DMS153 treated with DMSO at 0.1 percent for 48 hours (cell line): ENCODE data around the gene PRADC1.

Experiments
- DNase-seq: peaks from one replicate; lab custom pipeline; 2025; ENCODE audit not compliant: unreplicated experiment; lab: John Stamatoyannopoulos, UW

PRADC1 gene

GRCh38 chr2:73238149-73238548 is 5.1 kb upstream of the PRADC1 start:
- no peak for DNase-seq

- DNase-seq = no peak
Observed at GRCh38 chr2:73237168-73237567, 4.1 kb upstream of the PRADC1 start.

GRCh38 chr2:73235315-73236028 is 2.4 kb upstream of the PRADC1 start:
- DNase-seq = no peak

- DNase-seq = peak; percentile 85
Observed at GRCh38 chr2:73233932-73234832, 1.1 kb upstream of the PRADC1 start, which contains the start of gene CCT7. CCT7 (plus strand) TSS chr2:73234308; CDS start chr2:73234379, 71 bp downstream.

GRCh38 chr2:73232403-73233153 is 461 bp downstream of the PRADC1 start:
- no peak for DNase-seq

GRCh38 chr2:73228631-73229030 is 4.4 kb downstream of the PRADC1 start:
- DNase-seq = no peak

- no peak for DNase-seq
Observed at GRCh38 chr2:73227086-73227485, 6.0 kb downstream of the PRADC1 start.

- no peak for DNase-seq
Observed at GRCh38 chr2:73225513-73226360, 7.3 kb downstream of the PRADC1 start.

GRCh38 chr2:73223821-73224220 is 9.2 kb downstream of the PRADC1 start:
- no peak for DNase-seq

- no peak for DNase-seq
Observed at GRCh38 chr2:73218298-73218697, 14.7 kb downstream of the PRADC1 start.

GRCh38 chr2:73217826-73218225 is 15.2 kb downstream of the PRADC1 start:
- no peak for DNase-seq

- DNase-seq = no peak
Observed at GRCh38 chr2:73217160-73217559, 15.9 kb downstream of the PRADC1 start.

- DNase-seq = no peak
Observed at GRCh38 chr2:73215254-73215653, 17.8 kb downstream of the PRADC1 start.

- peak; percentile 50 for DNase-seq
Observed at GRCh38 chr2:73214120-73215035, 18.7 kb downstream of the PRADC1 start, which contains the start of gene SMYD5. SMYD5 (plus strand) TSS chr2:73214245; CDS start chr2:73214267, 22 bp downstream.

GRCh38 chr2:73212448-73213176 is 20.4 kb downstream of the PRADC1 start:
- DNase-seq = peak; percentile 73

GRCh38 chr2:73212098-73212447 is 21.0 kb downstream of the PRADC1 start:
- no peak for DNase-seq

- no peak for DNase-seq
Observed at GRCh38 chr2:73210696-73211095, 22.3 kb downstream of the PRADC1 start.

- no peak for DNase-seq
Observed at GRCh38 chr2:73210019-73210418, 23.0 kb downstream of the PRADC1 start.

GRCh38 chr2:73208258-73208657 is 24.8 kb downstream of the PRADC1 start:
- DNase-seq = no peak
